Activated CD4-positive, alpha-beta T cell treated with anti-CD3 and anti-CD28 coated beads for 1 hour (primary cell): ENCODE results near the gene LRRC4.

Experiments used
- DNase-seq: peaks from one replicate; pipeline ENCODE4 v3.0.0-alpha.2; 2020

Gene LRRC4, protein sequence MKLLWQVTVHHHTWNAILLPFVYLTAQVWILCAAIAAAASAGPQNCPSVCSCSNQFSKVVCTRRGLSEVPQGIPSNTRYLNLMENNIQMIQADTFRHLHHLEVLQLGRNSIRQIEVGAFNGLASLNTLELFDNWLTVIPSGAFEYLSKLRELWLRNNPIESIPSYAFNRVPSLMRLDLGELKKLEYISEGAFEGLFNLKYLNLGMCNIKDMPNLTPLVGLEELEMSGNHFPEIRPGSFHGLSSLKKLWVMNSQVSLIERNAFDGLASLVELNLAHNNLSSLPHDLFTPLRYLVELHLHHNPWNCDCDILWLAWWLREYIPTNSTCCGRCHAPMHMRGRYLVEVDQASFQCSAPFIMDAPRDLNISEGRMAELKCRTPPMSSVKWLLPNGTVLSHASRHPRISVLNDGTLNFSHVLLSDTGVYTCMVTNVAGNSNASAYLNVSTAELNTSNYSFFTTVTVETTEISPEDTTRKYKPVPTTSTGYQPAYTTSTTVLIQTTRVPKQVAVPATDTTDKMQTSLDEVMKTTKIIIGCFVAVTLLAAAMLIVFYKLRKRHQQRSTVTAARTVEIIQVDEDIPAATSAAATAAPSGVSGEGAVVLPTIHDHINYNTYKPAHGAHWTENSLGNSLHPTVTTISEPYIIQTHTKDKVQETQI

DNA sequence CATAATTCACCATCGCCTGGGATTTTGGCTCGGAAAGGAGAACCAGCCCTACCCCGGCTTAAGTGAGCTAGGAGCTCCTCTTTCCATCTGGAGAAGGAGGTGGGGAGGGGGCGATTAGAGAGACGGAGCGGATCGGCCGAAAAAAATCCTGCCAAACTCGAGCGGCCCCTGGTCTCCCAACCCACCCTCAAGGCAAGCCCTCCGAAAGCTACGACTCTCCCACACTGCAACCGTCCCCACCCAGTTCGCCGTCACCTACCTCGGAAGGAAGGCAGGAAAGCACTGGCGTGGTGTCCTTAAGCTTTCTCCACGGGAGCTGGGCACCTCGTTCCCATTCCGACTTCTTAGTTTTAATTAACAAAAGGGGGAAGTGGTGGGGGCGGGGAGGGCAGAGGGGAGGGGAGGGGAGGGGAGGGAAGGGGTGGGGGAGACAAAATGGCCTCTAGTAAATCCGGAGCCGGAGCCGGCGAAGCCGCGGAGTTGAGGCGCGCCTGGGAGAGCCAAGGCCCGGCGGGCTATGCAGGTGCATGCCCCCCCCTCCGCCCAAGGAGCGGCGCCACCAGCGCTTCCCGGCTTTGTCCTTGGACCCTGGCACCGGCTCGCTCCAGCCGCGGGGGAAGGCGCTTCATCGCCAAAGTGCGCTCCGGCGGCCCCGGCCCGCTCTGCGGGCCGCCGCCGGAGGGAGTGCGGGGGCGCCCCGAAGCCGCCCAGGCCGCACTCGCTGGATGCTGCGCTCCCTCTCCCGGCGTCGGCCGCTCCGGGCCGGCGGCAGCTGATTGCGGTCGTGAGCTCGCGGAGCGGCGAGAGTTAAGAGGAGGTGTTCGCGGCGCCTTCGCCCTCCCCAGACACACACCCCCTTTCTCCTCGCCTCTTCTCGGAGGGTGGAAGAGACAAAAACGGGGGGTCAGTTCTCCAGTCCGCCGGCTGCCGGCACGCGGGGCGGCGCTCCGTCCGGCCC is at the start of gene LRRC4:
Gene LRRC4 (minus strand): TSS at position 784 of the 958 bp plus-strand sequence. CDS start 797 bp downstream, outside the sequence.
- no peak for DNase-seq

DNA sequence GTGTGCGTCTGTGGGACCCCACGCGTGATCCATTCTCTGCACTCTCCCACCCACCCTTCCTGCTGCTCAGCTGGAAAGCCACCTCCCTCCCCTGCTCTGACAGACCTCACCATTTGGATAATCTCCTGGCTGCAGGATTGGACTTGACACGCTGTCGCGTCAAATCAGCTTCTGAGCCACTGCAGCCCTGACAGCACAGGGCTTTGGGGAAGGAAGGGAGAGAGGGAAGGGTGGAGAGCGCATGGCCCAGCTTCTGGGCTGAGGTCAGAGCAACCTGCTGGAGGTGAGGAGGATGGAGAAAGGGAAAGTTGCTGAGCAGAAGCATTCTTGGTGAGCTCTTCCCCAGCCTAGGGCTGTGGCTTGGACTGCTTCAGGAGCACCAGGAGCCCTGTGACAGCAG is 48.9 kb upstream of the LRRC4 start:
- DNase-seq, result no peak

DNA sequence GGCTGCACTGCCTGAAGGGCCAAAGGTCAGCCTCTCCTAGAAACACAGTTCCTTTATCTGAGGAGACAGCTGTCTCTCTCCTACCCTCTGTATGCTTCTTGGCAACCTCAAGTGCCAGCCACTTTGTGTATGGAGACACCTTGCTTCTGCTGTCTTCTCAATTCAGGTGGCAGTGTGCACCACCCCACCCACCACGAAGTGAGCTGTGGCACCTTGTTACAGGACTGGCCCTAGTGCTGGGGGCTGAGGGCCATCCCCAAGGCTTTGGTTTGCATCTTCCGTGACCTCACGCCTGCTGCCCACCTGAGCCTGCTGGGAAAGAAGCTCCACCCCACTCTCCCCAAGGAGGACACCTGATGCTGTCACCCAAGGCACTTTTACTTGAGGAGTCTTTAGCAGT is 47.1 kb upstream of the LRRC4 start:
- DNase-seq, result no peak

DNA sequence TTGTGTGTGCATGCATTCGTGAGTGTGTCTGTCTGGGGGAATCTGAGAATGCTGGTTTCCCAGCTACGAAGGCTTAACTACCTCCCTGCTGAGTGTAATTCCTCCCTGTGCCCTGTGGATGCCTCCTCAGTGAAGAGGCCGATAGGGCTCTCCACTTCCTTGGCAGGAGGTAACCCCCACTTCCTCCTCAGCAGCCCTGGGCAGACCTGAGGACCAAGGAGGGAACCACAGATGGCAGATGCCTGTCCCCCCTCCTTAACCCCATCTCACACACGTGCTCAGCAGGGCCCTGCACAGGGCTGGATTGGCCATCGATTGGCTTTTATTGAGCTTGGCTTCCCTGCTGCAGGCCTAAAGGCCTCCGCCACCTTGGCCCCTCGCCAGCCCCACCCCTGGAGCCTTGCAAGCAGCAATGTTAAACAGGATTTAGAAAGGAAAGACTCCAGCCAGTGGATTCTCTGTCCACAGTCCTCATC is 45.6 kb upstream of the LRRC4 start:
- no peak for DNase-seq

DNA sequence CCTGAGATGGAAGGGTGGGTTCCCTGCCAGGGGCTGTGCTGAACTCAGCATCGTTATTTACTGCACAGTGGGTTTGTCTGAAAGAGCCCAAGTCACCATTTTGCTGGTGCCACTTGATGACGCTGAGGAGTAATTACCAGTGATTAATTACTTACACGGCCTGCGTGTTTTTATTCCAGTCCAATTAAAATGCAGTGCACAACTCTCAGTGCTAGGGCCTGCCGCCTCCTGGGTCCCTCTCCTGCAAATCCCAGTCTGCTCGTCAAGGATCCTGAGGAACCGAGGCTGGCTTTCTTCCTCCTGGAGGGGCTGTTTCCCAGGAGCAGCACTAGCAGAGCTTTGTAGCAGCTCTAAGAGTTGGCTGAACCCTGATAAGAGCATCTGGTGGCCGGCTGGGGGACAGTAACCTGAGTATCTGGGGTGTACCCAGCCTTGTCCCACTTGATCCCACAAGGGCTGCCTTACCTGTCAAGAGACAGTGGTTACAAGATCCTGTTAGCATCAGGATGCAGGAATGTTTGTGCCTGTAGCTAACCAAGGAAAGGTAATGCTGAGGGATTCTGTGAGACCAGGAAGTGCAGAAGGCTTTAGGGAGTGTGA is 45.1 kb upstream of the LRRC4 start:
- DNase-seq, result no peak

DNA sequence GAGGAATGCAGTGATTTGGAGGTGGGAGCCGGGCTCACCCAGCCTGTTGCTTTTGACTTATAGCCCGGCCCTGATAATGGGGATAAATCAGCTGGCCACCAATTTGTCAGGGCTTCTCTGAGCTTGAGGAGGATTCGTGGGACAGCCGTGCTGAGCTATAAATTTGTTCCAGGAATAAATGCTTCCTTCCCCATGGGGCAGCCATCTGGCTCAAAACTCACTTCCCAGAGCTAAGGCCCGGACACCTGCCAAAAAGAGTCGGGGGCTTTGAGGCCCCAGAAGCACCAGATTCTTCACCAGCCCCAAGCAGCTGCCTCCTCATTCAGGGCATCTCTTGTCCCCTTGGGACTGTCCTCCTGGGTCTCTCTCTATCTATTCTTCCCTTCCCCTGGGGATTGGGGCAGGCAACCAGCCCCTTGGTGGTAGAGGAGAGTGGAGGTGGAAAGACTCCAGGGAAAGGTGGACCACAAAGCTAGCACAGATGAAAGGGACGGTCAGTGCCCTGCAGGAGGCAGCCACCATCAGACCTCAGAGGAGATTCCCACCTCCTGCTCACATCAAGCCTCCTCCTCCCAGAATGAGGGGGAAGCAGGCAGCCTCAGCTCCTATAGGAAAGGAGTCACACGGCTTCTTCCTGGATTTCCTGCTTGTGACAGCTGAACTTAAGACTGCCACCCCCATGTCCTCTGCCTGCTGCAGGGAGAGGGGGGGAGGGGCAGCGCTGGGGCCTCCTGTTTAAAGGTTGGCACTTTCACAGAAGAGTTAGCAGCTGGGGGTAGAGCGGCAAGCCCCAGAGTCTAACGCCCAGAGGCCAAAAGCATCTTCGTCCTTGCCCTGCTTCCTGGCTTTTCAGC is 44.2 kb upstream of the LRRC4 start:
- DNase-seq, result no peak

DNA sequence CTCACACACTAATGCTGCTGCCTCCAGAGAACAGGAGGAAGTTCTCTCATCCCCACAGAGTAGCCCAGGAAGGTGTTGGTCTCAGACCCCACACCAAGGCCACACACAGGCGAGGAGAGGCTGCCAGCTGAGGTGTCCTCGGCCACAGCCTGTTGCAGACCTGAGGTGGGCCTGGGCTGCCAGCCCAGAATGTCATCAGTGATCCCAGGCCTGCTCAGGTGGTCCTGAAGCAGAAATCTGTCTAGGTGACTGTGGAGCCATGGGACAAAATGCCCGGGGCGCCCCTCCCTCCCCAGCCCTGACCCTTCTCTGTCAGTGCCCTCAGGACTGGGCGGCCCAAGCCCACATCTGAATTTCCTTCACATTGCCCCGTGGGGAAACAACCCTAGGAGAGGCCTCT is 43.5 kb upstream of the LRRC4 start:
- no peak for DNase-seq

DNA sequence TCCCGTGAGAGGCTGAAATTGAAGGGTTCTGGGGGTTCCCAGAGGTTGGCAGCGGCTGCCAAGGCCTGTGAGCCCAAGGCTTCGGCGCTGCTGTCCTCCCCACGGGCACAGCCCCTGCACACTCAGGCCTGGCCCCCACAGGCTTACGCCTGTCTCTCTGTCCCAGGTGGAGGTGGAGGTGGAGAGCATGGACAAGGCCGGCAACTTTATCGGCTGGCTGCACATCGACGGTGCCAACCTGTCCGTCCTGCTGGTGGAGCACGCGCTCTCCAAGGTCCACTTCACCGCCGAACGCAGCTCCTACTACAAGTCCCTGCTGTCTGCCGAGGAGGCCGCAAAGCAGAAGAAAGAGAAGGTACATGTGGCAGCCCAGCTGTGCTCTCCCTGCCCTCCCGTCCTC is 43.1 kb upstream of the LRRC4 start:
- no peak for DNase-seq

DNA sequence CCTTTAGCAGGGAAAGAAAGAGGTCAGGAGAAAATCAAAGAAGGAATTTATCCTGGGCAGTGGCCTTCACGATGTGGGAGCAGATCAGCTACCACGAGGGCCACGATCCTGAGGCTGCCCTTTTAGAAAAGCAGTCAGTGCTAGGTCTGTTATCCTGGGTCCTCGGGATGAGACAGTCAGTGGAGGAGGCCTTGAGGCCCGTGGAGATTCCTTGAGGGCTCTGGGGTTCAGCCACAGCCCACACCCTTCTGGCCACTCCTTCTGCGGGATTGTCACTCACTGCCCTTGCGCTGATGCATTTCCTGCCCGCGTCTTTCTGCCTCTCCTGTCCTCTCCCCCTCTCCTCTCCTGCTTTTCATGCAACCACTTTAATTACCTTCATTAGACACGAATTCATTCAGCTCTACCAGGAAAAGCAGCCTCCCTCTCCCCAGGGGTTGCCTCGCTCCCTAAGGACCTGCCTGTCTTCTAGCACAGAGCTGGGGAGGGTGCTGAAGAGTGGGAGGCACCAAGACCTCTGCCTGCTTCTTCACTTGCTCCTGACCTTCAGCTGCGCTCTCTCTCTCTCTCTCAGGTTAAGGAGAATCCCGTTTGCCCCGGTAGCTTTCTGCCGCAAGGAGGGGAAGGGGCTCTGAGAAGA is 42.6 kb upstream of the LRRC4 start:
- no peak for DNase-seq

DNA sequence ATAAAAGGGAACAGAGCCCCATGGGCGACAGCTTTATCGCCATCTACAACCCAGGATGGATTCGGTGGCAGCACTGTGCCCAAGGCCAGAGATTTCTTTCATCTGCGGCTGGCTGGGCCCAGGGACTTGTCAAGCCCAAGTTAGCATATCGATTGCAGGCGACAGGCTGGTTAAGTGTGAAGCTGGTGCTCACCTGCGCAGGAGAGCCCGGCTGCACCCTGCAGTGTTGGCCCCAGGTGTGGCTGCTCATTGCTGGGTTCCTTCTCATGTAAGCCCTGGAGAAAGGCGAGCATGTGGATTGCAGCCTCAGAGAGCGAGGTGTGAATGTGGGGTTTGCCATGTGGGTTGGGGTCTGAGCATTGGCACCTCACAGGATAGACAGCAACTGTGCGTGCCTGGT is 40.6 kb upstream of the LRRC4 start:
- DNase-seq, result no peak

DNA sequence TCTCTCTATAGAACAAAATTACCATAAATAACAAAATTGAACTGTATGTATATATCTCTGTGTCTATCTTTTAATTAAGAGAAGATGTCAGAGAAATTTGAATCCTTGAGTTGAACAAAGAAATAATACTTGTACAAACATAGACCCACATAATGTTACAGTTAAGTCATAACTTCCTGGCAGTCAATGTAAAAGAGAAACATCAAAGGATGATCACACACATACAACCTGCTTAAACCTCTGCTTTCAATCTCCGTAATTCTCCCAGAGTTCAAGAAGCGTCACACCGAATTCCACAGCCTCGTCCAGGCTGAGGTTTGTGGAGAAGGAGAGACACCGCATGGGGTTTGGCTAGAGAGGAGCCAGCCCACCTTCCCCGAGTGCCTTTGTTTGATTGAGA is 40.1 kb upstream of the LRRC4 start:
- DNase-seq, result no peak

DNA sequence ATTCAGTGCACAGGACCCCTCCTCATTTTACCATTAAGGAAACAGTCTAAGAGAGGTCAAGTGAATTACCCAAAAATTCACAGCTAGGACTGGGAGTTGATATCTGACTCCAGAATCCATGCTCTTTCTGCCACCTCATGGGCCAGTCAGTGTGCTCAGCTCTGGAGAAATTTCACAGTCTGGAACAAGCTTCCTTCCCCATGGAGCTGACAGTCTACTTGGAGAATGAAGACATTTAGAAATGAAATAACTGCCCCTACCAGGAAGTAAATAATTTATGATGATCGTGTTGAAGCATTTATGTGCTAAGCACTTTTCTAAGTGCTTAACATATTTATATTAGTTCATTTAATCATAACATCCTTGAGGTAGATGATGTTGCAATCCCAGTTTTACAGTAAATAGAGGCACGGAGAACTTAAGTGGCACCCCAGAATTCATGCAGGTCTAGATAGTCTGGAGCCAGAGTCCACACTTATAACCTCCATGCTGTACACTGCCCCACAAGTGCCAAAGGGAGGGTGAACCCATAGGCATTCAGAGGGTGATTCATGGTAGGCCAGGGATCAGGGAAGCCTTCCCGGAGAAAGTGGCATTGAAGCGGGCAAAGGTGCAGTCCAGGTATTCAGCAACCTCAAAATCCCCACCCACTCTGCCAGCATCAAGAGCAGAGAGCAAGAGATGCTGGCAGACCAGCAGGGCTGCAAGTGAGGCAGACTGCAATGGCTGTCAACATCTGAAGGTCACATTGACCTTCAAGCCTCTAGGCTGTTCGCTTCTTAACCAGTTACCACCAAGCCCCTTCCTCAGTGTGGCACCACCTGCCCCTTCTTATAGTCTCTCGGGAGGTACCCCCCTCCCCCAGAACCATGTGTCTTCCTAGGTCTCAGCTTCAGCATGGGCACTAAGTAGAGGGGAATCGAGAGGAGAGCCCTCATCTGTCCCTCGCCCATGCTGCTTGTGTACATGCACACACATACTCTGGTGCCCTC is 38.4 kb upstream of the LRRC4 start:
- no peak for DNase-seq

DNA sequence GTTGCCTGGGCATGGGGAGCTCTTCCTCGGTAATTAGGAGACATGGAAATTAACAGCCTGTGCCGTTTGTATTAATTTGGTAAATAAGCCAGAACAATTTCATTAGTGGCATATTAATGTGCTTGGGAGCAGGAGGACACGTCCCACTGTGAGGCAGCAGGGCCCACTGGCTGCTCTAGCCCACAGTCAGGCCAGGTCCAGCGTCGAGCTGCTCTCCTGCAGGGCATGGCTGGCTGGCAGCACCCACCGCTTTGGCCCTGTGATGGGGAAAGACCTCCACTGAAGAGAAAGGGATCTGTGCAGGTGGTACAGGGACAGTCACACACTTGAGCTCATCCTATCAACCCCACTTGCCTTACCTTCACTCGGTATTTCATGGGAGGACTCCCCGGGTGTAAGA is 37.5 kb upstream of the LRRC4 start:
- DNase-seq, result no peak

DNA sequence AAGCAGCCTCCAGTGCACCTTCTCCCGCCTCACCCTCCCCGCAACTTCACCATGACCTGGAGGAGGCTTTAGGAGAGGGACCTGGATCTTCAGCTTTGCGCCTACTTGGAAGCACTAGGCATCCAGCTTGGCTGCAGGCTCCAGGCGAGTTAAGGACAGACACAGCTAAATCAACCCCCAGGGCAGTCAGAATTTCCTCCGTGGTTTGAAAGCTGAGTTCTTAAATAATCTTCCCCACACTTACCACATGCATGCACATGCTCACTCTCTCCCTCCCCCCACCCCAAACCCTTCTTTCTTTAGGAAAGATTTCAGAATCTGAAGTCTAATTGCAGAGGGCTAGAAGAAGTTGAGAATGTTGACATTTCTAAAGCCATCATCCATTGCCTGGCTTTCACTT is 36.7 kb upstream of the LRRC4 start:
- no peak for DNase-seq

DNA sequence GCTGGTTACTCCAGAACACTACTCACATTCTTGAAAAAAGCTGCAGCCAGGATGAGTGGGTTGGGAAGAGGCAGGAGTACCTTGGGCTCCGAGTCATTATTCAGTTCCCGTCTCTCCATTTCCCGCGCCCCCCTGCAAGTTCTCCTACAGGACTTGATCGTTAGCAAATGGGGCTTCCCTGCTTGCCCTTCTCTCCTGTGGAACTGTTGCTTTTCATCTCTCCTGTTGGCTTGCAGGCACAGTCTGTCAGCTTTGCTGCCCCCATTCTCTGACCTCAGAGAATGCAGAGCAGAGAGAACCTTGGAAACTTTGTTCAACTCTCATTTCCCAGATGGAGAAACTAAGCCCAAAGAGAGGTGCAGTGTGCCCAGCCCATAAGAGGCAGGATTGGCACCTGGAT is 35.6 kb upstream of the LRRC4 start:
- DNase-seq, result no peak

DNA sequence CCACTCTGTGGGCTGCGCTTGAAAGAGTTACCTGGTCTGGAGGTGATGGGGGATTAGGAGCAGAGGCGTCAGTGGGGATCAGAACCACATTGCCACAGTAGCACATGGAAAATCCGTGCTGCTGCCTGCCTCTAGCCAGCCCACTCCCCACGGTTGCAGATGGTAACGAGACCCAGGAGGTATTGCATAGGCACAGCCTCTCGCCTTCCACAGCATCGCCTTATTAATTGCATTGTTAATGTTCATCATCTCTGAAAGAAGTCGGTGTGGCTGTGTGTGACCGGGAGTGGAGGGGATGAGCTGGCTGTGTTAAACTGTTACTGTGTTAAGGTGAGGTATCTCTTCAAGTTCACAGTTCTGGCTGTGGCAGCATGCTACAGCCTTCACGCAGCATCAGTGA is 35.2 kb upstream of the LRRC4 start:
- no peak for DNase-seq

DNA sequence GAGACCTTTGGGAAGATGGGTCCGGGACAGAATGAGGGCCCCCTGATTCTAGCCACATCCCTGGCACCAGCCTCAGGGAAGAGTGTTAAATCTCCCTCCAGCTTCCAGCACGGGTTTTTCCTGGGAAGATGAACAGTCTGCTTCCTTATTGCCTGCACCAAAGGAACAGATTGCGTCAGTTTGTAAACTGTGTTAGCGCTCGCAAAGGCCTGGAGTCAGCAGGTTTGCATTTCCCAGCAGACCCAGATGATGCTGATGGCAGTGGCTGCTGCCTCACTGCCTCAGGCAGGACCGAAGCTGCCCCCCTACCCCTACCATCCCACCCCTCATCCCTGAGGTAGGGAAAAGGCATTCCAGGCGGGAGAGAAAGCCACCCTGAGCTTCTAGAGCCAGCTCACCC is 34.6 kb upstream of the LRRC4 start:
- DNase-seq, result no peak

DNA sequence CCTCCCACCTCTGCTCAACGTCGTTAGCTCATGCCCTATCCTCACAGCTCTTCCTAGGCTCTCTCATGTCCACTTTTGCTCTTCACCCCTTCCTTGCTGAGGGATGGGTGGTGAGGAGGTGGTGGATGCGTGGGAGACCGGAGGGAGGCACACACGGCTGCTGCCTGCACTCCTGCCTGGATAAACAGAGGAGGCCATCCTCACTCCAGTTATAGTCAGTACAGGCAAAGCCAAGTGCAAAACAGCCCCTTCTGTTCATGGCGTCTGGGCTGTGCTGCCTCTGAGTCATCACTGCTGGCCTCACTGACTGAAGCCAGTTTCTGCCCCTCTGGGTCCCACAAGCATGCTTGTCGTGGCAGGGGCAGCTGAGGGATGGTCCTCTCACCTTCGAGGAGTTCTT is 31.9 kb upstream of the LRRC4 start:
- no peak for DNase-seq

DNA sequence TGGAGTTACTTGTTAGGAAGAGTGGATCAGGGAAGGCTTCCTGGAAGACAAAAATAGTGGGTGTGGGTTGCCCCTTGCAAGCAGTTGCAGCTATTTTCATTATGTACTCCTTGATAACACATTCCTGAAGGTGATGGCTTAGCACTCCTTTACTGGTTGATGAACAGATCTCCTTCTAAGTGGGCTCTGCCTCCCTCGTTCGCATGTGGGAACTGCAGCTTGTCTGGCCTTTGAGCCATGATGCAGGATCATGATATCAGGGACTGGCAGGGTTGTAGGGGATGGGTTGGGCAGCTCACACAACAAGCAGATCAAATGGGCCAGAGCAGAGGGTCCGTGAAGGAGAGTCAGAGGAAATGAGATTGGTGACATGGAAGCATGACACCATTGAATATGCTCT is 28.8 kb upstream of the LRRC4 start:
- no peak for DNase-seq
